Activated CD4-positive, CD25-positive, alpha-beta regulatory T cell treated with anti-CD3 and anti-CD28 coated beads, Interleukin-2, amount 50 U/mL, for 72 hours (primary cell): Measurements from ENCODE around the gene TRIM44.

ENCODE experiments used
- DNase-seq: peaks from one replicate; pipeline ENCODE4 v3.0.0; 2021

Gene TRIM44

DNA sequence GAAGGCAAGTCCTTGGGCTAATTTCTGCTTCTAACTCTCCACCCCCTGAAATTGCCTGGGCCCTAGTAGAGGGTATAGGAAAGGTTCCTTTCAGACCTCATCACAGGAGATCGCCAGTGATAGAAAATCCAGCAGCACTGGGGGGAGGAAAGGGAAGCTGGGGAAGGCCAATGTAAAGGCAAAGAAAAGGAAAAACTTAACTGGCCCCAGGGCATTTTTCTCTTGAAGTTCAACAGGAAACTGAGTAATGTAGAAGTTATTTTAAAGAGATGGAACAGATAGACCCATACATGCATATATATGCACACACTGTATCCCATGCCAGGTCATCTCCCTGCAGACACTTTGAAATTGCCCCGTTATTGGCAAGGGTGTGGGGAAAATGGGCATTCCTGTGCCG, 134.0 kb downstream of the TRIM44 start:
- DNase-seq = no peak

DNA sequence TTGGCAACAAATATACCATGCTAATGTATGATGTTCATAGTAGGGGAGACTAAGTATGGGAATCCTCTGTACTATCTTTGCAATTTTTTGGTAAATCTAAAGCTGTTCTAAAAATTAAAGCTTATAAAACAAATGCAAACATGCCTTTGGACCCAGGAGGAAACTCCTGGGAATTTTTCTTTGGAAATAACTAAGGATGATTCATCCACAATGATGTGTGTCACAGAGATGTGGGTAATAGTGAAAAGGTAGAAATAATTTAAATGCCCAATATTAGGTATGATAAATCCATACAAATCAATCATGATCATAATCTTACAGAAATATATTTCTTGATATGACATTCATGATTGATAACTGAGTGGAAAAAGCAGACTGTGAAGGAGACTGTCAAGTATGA, 135.8 kb downstream of the TRIM44 start:
- no peak for DNase-seq

DNA sequence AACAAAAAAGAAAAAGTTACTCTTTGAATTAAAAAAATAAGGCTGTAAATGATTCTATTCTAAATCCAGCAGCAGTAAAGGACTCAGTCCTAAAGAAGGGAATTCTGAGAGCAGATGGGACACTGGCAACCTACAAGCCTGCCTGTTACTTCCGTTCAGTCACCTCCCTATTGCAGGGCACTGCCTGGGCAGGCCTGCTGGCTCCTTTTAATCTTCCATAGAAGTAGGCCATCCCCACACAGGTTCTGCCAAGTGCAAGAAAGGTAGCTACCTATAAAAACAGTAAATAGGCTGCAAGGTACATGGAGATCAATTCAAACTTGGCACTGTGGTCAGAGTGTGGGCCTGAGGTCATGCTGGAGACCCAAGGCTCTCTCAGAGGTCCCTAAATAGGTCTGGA, 136.4 kb downstream of the TRIM44 start:
- no peak for DNase-seq

DNA sequence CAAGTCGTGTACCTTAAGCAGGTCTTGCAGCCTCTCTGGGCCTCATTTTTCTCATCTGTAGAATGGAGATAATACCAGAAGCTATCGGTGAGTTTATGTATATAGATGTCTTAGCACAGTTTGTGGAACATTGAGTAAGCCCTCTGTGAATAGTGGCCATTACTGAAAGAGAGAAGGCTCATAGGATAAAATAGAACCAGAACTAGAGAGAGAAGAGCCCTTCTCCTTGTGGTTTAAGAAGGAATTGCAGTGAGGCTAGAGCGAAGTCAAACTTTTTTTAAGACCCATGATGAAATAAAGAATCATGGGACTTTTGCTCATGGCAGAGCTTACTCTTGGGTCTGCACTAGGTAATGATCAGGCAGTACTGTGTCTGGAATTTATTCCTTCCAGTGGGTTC, 137.1 kb downstream of the TRIM44 start:
- no peak for DNase-seq

DNA sequence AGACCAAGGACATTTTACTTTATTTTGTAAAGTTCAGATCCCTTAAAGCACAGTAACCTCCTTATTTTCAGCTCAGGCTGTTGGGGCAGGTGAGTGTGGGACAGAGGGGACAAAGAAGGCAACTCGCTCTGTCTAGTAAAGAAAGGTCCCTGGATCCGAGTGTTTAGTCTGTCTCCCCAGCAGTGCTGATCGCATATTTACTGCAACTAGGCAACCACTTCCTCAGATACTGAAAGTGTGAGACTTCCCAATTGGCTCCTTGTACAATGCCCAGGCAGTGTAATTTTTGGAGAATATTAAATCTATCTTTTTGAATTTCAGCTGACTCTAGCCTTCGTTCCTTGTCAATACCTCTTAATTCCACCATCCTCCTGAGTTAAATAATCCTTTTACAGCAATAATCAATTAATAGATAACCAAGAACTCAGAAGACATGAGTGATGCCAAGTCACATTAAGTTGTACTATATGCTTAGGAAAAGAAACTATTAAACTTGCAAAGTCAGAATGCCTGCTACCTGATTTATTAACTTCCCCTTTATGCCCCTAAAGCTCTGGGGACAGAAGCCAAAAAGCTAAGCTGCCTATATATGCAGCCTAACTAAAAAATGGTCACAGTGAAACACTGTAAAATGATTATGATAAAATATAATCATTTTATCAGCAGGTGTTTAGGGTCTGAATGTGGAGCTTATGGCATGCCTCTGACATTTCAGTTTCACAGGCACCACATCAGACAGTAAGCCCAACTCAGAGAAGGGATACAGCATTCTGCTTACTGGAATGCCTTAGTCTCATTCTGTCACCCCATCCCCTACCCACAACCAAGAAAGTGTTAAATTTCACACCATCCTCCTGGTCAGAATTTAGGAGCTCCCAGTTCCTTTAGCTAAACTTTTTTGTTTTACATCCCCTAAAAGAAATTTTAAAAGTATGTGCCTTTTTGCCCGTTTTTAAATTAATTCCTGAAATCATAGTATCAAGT, 138.7 kb downstream of the TRIM44 start:
- no peak for DNase-seq

DNA sequence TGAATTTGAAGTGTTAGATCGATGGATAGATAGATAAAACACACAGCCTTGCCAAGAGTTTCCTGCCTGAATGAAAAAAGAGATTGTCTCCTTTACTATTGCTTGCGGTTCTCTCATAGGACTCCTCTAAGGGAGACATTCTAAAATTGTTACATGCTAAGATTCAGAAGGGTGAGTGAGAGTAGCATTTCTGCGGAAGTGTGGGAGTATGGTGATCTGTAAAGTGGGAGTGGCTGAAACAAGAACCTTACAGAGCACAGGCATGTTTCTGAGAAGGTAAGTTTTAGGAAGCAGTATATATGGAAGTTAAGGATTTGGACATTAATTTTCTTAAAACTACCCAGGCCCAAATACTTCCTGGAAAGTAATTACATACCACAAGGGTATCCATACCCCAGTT, 139.6 kb downstream of the TRIM44 start:
- DNase-seq = no peak

DNA sequence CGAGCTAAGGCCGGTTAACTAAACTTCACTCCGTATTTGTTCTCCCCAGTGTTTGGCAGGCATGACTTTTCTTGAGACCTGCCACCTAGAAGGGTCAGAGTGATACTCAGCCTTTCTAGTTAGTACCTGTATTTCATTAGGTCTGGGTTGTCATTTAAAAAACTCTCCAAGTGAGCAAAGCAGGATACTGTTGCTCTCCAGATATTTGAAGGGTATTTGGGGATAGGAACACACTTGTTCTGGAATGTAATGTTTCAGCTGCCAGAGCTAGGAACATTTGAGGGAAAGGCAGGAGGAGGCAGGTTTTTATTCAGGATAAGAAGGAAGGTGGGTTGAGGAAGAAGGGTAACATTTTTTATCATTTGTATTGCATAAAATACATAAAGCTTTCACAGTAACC, 140.1 kb downstream of the TRIM44 start:
- no peak for DNase-seq

- no peak for DNase-seq
Observed at GRCh38 chr11:35803115-35803514, 140.5 kb downstream of the TRIM44 start.

DNA sequence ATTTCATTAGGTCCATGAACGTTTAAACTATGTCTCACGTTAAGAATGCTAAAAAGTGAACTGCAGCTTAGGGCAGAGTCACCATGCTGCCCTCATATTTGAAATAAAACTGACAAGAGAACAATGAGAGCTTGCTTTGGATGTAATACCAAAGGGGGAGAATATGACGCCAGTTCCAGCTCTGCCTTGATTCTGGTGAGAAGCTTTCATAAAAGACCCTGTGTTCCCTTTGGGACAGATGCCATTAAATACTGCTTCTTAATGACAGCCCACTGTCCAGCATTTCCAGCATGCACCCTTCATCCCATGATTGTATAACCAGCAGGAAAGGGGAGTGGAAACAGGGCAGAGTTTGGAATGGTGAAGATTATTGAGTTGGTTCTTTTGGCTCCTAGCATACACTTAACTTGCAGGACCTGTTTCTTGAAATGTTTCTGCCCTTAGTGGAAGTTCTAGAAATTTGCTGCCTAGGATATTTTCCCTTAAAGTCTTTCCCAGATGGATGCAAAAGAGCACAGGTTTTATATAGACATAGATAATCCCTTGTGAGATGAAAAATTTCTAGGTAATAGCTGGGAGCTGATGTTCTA, 142.0 kb downstream of the TRIM44 start:
- no peak for DNase-seq

GRCh38 chr11:35809561-35809960, 147.0 kb downstream of the TRIM44 start:
- DNase-seq = no peak

DNA sequence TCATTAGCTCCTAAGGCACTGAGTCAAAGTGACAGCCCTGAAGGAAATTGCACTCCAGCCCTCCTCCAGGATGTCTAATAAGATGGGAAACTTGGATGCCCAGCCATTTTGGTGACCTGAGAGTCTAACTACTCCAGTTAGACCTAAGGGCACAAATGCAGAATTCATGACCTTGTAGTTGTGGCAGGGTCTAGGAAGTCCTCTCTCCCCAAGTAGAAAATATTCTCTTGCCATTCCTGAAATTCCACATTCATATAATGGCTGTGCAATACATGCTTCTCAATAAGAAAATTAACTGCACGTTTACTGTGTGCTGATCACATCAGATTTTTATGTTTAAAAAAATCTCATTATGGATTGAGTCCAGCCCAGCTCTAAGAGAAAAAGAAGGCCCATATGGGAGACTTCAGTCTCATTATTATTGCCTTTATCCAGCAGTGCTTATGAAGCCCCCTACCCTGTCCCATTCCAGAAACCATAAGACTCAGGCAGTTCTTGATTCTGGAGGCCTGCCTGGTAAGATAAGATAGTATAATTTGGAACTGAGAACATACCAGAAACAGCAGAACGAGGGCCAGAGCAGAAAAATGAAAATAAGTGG, 147.6 kb downstream of the TRIM44 start:
- DNase-seq = no peak

- no peak for DNase-seq
Observed at GRCh38 chr11:35811783-35812182, 149.2 kb downstream of the TRIM44 start.

- DNase-seq = no peak
Observed at GRCh38 chr11:35812828-35813227, 150.3 kb downstream of the TRIM44 start.

DNA sequence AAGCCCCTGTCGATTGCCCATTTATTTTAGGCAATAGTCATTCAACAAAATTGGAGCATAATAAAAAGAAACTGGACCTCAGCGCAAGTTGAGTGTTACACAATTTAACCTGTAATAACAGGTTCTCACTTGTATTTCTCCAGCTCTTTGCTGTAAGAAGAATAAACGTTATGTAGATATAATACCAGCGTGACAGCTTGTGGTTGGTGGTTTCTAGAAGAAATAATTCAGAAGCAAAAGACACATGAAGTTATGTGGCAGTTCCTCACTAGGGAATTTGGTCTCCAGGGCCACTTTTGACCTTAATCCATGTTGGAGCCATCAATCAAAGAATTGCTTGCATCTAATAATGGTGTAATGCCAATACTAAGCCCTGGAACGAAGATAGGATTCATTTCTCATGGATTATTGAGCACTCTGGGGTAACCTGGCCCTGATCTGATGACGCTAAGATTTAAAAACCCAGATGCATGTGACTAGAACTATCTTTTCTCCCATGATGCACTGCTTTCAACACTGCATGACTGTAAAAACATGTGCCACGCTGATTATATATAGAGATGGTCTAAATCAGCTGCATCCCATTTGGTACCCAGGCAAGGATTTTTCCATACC, 151.6 kb downstream of the TRIM44 start:
- DNase-seq = no peak

- no peak for DNase-seq
Observed at GRCh38 chr11:35814720-35815305, 152.2 kb downstream of the TRIM44 start.

DNA sequence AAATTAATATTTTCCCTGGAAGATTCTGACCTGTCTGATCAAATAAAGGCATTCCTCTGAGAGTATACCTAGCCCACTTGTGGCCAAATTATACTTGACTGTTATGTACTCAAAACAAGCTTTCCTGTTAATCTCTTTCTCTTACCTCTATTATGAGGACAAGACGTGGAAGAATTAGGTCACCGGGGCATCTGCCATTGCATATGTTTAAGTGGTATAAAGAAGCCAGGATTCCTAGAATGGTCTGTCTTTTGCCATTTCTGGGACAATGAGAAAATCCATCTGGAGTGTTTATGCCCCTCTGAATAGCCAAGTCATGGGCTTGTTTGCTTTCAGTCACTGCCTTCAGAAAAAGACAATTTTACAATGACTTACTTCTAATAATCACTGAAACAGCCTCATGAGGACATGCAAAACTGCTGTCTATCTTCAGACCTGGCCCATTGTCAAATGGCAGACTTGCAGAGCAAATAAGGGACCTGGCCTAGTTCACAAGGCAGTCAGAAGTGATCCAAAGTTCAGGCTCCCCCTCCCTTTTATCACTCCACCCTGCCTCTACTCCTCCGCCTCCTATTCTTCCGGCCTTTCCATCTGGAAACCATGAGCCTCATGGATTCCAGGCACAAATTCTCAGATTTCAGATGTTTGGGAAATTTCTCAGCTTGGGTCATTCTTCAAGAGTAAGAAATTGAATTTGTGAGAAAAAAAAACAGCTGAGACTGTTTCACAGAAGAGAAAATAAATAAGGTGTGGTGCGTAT, 153.2 kb downstream of the TRIM44 start:
- DNase-seq = no peak

DNA sequence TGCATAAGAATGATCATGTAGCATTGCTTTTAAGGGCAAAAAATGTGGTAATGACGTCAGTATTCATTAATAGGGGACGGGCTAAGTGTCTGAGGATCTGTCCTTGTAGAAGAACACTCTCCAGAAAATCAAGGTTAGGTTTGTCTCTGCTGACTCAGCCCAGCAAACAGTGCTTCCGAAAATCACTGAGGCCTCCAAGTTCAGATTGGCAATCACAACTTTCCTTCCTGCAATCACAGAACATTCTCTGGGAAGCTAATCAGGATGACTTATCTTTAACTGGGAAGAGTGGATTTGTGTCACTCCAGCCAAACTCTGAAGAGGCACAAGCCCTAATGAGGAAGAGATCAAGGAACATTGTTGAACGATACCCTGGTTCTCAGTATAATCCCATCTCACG, 158.0 kb downstream of the TRIM44 start:
- DNase-seq = no peak

DNA sequence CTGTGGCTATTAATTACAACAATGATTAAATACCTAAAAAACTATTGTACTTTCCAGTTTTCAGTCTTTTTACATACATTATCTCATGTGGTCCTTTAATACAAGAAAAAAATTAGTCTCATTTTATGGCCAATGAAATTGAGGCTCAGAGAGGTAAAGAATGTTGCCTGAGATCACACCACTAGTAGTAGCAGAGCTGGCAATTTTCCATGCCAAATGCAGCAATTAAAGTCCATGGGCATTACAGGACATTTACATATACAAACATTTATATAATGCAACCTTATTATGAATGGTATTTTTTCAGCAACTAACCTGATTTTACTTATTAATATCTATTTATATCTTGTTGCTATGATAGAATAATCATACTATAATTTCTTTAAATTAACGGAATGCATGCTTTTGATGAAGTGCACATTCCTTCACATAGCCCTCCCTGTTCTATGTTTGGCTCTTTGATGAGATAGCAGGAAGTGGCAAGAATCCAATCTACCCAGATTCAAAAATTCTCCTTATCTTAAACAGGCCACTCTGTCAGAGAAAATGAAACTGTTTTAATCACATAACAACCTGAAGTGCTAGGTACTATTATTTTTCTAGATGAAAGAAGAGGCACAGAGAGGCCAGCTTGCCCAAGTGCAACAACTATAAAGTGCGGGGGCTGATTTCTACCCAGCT, 160.4 kb downstream of the TRIM44 start:
- DNase-seq = no peak

DNA sequence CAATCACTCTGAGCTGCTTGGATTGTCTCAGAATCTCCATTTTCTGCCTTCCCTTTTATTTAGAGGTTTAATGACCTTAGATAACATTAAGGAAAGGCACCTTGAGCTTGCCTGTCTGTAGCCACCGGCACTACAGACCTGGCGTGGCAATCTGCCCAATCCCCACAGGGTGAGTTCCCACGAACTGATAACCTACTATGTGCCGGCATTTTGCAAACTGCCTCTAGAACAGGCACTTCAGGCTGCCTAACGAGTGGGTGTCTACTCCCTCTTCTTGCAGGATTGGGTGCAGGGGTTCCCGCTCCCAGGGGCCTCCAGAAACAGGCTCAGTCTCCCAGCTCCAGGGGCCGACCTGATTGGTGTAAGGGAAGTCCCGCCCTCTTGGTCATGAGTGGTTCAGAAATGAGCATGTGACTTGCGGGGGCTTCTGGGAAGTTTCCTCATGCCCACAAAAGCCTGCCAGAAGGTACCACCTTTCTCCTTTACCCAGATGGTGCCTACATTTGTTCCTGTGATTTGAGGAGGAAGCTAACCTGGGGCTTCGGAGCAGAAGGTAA, 161.2 kb downstream of the TRIM44 start:
- DNase-seq = no peak

- DNase-seq = no peak
Observed at GRCh38 chr11:35825386-35825785, 162.8 kb downstream of the TRIM44 start.

- no peak for DNase-seq
Observed at GRCh38 chr11:35826006-35826405, 163.4 kb downstream of the TRIM44 start.
